Left hindlimb (tissue), 1 donor: ENCODE data around the gene DRD4.

Source experiments
- DNase-seq: peaks from one replicate; pipeline ENCODE4 v3.0.0-alpha.2; 2018

DRD4 gene

DNA sequence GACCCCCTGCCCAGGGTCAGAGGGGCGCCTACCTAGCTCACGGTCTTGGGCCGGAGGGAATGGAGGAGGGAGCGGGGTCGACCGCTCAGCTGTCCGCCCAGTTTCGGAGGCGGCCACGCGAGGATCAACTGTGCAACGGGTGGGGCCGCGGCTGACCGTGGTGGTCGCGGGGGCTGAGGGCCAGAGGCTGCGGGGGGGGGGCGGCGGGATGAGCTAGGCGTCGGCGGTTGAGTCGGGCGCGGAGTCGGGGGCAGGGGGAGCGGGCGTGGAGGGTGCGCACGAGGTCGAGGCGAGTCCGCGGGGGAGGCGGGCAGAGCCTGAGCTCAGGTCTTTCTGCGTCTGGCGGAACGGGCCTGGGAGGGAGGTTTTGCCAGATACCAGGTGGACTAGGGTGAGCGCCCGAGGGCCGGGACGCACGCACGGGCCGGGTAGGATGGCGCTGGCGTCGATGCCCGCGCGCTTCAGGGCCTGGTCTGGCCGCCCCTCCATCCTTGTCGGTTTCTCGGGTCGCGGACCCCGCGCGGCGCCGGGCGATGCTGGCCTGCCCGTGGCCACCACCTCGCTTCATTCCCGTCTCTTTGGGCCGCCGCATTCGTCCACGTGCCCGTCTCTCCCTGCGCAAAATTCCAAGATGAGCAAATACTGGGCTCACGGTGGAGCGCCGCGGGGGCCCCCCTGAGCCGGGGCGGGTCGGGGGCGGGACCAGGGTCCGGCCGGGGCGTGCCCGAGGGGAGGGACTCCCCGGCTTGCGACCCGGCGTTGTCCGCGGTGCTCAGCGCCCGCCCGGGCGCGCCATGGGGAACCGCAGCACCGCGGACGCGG is at the start of gene DRD4:
Gene DRD4, plus strand, starts transcription at position 759 of the 822 bp plus-strand sequence. Its CDS starts 36 bp downstream, at position 795.
- DNase-seq: no peak

DNA sequence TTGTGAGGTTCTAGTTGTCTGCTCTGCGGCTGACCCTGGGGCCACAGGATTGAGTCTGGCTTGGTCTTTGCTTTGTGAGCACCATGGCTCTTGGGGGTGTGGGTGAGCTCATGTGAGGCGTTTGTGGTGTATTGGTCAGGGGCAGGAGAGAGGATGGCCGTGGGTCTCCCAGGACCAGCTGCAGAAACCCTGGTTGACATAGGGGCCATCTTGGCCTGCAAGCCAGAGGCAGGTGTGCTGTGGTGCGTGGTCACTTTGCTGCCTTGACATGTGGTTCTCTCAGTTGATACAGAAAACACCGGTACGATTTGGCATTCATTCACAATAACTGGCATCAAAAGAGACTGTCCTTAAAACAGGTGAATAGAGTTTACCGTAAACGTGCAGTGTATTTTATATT is 49.5 kb upstream of the DRD4 start:
- DNase-seq: no peak

DNA sequence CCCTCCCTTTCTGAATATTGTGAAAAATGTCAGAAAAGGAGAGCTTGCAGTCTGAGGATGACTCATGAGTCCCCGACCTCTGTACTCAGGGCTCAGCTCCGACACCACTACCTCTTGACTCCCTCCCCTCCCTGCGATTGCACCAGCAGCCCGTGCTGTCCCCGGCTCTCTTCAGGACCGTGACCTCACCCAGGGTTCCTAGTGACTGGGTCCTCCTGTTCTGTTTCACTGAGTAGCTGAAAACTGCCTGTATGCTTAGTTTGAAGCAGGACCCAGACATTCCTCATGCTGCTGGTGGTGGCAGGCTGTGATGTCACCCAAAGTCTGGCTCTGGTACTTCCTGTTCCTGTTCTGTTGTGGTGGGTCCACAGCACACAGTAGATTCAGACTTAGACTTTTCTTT is 49.1 kb upstream of the DRD4 start:
- no peak for DNase-seq

- DNase-seq: no peak
Observed at GRCh38 chr11:589798-590197, 47.3 kb upstream of the DRD4 start.

- DNase-seq: no peak
Observed at GRCh38 chr11:590997-591396, 46.1 kb upstream of the DRD4 start.

DNA sequence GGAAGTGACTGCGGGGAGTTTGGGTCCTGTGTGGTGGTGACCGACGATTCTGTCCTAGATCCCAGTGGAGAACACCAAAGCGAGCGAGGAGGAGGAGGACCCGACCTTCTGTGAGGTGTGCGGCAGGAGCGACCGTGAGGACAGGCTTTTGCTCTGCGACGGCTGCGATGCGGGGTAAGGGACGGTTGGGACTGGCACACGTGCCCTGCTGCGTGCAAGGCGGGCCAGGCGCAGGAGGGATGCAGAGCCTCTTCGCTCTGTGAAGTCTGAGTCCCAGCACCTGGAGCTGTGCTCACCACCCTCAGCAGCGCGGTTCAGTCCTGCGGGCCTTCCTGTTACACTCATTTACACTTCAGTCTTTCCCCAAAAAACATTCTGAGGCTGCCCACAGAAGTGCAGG is 44.6 kb upstream of the DRD4 start:
- no peak for DNase-seq

- DNase-seq: no peak
Observed at GRCh38 chr11:592918-593317, 44.2 kb upstream of the DRD4 start.

- DNase-seq: no peak
Observed at GRCh38 chr11:593347-593746, 43.7 kb upstream of the DRD4 start.

DNA sequence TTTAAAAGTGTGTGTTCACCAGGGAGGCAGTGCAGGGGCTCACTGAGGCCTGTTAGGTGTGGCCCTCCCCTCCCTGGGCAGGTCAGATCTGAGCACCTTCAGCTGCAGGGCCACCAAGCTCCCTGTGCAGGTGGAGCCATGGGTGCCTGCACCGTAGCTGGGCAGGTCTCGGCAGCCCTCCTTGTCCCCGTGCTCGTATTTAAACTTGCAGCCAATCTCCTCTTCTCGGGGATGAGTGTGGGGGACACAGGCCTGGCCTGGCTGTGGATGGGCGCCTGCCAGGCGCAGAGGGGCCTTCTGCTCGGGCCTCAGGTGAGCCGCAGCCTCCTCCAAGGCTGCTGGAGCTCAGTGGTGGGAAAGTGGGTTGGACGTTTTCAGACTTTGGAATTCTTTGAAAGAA is 41.7 kb upstream of the DRD4 start:
- DNase-seq: no peak

- DNase-seq: no peak
Observed at GRCh38 chr11:596374-596773, 40.7 kb upstream of the DRD4 start.

- no peak for DNase-seq
Observed at GRCh38 chr11:597166-597725, 39.8 kb upstream of the DRD4 start.

DNA sequence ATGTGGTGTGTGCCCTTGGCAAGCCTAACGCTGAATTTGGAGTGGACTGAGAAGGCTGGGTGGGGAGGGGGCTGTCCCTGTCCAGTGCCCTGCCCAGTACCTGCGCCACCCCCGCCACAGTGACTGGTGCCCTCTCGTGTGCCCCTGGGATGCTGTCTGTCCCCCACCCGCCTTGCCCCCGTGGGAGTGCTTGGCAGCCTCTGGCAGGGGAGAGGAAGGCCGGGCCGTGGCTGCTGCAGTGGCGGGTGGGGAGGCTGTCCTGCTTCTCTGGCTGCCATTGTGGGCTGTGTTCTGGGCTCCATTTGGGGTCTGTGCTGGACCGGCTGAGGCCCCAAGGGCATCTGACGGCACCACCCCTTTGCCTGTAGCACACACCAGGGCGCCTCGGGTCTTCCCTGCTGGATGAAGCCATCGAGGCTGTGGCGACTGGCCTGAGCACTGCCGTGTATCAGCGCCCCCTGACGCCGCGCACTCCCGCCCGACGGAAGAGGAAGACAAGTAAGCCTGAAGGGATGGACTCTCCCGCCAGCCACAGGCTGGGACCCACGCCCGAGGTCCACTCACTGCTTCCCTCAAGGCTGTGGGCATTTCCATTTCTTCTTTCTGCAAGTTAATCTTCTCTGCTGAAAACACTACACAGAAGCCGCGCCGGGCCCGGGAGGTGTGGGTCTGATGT is 38.9 kb upstream of the DRD4 start:
- DNase-seq: no peak

DNA sequence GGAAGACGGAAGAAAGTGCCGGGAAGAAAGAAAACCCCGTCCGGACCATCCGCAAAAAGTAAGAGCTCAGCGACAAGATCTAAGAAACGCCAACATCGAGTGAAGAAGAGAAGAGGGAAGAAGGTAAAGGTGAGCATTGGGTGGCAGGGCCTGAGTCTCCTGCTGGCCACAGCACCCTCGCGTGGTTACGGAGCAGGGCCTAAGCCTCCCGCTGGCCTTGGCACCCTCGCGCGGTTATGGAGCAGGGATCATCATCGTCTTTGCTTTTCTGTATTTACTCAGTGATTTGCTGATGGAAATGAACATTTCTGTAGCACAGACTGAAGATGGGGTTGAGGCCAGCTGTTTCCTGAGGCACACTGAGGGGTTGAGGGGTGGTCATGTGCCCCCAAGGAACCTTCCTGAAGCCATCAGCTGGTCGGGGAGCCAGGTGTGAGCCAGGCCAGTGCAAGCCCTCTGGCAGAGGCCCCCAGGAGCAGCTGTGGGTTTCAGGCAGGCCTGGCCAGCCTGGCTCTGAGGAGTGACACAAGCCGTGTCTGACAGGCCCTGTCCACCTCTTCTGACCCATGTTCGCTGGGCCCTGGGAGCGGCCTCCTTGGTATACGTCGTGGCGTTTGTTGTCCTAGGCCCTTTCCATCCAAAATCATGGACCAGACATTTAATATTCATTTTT is 35.4 kb upstream of the DRD4 start:
- no peak for DNase-seq

GRCh38 chr11:603154-603553 is 33.9 kb upstream of the DRD4 start:
- no peak for DNase-seq

GRCh38 chr11:605286-606129 is 31.6 kb upstream of the DRD4 start:
- DNase-seq: no peak

DNA sequence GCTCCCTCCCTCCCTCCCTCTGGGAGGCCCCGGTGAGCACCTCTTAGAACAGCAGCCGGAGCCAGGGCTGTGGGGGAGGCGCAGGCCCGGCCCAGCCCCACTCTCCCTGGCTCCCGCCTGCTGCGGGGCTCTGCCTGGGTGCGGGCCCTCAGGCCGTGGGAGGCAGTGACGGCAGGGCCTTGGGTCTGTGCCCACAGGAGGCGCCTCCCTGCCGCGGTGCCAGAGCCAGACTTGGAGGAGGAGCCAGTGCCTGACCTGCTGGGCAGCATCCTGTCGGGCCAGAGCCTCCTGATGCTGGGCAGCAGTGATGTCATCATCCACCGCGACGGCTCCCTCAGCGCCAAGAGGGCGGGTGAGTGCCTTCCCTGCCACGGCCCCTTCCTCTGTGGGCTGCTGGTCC is 30.8 kb upstream of the DRD4 start:
- no peak for DNase-seq

DNA sequence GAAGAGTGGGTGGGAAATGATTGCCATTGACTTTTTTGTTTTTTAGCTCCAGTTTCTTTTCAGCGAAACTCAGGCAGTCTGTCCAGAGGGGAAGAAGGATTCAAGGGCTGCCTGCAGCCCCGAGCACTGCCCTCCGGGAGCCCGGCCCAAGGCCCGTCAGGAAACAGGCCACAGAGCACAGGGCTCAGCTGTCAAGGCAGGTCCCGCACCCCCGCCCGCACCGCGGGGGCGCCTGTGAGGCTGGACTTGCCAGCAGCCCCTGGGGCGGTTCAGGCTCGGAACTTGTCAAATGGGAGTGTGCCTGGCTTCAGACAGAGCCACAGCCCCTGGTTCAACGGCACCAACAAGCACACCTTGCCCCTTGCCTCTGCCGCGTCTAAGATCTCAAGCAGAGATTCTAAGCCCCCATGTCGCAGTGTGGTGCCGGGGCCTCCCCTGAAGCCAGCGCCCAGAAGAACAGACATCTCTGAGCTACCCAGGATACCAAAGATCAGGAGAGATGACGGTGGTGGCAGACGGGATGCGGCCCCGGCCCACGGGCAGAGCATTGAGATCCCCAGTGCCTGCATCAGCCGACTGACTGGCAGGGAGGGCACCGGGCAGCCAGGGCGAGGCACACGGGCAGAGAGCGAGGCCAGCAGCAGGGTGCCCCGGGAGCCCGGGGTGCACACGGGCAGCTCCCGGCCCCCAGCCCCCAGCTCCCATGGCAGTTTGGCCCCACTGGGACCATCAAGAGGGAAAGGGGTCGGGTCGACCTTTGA is 29.9 kb upstream of the DRD4 start:
- no peak for DNase-seq

DNA sequence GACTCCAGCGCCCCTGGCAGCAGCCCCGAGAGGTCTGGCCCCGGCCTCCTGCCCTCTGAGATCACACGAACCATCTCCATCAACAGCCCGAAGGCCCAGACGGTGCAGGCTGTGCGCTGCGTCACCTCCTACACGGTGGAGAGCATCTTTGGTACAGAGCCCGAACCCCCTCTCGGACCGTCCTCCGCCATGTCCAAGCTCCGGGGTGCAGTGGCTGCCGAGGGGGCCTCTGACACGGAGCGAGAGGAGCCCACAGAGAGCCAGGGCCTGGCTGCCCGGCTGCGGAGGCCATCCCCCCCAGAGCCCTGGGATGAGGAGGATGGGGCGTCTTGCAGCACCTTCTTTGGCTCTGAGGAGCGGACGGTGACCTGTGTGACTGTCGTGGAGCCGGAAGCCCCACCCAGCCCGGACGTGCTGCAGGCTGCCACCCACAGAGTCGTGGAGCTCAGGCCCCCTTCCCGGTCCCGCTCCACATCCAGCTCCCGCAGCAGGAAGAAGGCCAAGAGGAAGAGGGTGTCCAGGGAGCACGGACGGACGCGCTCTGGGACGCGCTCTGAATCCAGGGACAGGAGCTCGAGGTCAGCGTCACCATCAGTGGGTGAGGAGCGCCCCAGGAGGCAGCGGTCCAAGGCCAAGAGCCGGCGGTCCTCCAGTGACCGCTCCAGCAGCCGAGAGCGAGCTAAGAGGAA is 29.0 kb upstream of the DRD4 start:
- no peak for DNase-seq

DNA sequence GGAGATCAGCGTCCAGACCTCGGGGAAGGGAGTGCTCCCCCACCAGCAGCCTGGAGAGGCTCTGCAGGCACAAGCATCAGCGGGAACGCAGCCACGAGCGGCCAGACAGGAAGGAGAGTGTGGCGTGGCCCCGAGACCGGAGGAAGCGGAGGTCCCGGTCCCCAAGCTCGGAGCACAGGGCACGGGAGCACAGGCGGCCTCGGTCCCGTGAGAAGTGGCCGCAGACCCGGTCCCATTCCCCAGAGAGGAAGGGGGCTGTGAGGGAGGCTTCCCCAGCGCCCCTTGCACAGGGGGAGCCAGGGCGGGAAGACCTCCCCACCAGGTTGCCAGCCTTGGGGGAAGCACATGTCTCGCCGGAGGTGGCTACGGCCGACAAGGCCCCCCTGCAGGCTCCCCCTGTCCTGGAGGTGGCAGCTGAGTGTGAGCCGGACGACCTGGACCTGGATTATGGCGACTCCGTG is 28.2 kb upstream of the DRD4 start:
- no peak for DNase-seq

DNA sequence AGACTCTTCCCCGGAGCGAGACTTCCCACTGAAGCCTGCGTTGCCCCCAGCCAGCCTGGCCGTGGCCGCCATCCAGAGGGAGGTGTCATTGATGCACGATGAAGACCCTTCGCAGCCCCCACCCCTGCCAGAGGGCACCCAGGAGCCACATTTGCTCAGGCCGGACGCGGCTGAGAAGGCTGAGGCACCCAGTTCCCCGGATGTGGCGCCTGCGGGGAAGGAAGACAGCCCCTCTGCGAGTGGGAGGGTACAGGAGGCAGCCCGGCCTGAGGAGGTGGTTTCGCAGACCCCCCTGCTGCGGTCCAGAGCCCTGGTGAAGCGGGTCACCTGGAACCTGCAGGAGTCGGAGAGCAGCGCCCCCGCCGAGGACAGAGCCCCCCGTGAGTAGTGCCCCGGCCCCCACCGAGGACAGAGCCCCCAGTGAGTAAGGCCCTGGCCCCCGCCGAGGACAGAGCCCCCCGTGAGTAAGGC is 27.7 kb upstream of the DRD4 start:
- DNase-seq: no peak
